Muscle of arm (tissue), 14 donors: Measurements from ENCODE around the gene PRMT3. TPM values are rescaled to one million over a fixed set of nuclear protein-coding genes. Genes with fewer than 3 reads are reported as not detected.
"Not testable (repeated sequence)": the region's sequence is repeated elsewhere in the genome, so short reads cannot be mapped to it uniquely, and the experiment has no call there.

Experiments used
- DNase-seq: peaks from one replicate; pipeline ENCODE4 v3.0.0-alpha.2; 2013
- long read RNA-seq, 11 donors: transcript quantifications; one replicate each; lab custom pipeline, GENCODE V29; 2026
- polyA plus RNA-seq, 12 donors: library from polyadenylated mRNA; unstranded; fragments of 120-200 nt; gene quantifications; one replicate each; pipeline ENCODE4 v1.2.1, GENCODE V29; 2013; ENCODE audit not compliant: insufficient read length in 12 of 12

PRMT3 gene
- polyA plus RNA-seq = 10 to 100 TPM in 10 of 12 donors, 1 to 10 TPM in 1, not detected in 1; 9.7 to 13.6 (median 11.6) TPM
- long read RNA-seq, donor 1, full-length matches to known transcripts = 1 of 1 reads
- long read RNA-seq, donor 1, partial matches to known transcripts = 0 of 1 reads
- long read RNA-seq, donor 1, other reads (novel, unspliced or antisense) = 0 of 1 reads
- long read RNA-seq, donor 2, full-length matches to known transcripts = 3 of 3 reads
- long read RNA-seq, donor 2, partial matches to known transcripts = 0 of 3 reads
- long read RNA-seq, donor 2, other reads (novel, unspliced or antisense) = 0 of 3 reads
- long read RNA-seq, donor 3, partial matches to known transcripts = 0 of 3 reads
- long read RNA-seq, donor 3, other reads (novel, unspliced or antisense) = 0 of 3 reads
- long read RNA-seq, donor 4 = 0 reads
- long read RNA-seq, donor 5 = 0 reads
- long read RNA-seq, donor 6, full-length matches to known transcripts = 4 of 4 reads
- long read RNA-seq, donor 6, partial matches to known transcripts = 0 of 4 reads
- long read RNA-seq, donor 6, other reads (novel, unspliced or antisense) = 0 of 4 reads
- long read RNA-seq, donor 7, full-length matches to known transcripts = 2 of 2 reads
- long read RNA-seq, donor 7, partial matches to known transcripts = 0 of 2 reads
- long read RNA-seq, donor 7, other reads (novel, unspliced or antisense) = 0 of 2 reads
- long read RNA-seq, donor 8, full-length matches to known transcripts = 3 of 3 reads
- long read RNA-seq, donor 8, partial matches to known transcripts = 0 of 3 reads
- long read RNA-seq, donor 8, other reads (novel, unspliced or antisense) = 0 of 3 reads
- long read RNA-seq, donor 9 = 0 reads
- long read RNA-seq, donor 10, partial matches to known transcripts = 0 of 3 reads
- long read RNA-seq, donor 10, other reads (novel, unspliced or antisense) = 0 of 3 reads
- long read RNA-seq, donor 11, full-length matches to known transcripts = 6 of 6 reads
- long read RNA-seq, donor 11, partial matches to known transcripts = 0 of 6 reads
- long read RNA-seq, donor 11, other reads (novel, unspliced or antisense) = 0 of 6 reads

- peak; percentile 97 for DNase-seq
These were observed at the start of gene PRMT3 for GRCh38 chr11:20387261-20388095. Gene PRMT3, plus strand, starts transcription at chr11:20387716. Its CDS starts 31 bp downstream, at chr11:20387747.

DNA sequence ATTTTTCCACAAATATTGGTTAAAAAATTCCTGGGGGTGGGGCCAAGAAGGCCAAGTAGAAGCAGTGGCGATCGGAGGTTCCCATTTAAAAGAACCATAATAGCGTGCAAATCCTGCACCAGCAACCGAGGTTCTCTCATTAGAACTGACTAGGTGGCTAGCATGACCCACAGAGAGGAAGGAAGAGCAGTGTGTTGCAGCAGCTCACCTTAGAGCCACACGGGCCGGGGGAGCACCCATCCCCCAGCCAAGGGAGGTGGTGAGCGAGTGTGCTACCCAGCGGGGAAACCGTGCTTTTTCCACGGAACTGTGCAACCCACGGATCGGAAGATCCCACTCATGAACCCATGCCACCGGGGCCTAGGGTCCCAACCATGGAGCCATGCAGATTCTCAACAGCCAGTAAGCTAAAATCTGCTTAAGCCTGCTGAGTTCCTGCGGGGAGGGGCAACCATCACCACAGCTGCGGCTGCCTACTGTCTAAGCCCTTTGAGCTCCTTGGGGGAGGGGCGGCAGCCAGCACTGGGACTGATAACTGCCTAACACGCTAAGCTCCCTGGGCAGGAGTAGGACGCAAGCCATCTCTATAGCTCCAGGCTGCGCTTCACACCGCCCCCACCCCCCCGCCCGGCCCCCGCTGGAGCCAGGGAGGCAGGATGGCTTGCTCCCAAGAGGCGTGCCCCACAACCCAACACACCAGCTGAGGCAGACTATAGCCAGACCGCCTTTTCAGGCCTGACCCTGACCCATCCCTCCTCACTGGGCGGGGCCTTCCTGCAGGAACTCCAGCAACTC, 45.0 kb upstream of the PRMT3 start:
- no peak for DNase-seq

DNA sequence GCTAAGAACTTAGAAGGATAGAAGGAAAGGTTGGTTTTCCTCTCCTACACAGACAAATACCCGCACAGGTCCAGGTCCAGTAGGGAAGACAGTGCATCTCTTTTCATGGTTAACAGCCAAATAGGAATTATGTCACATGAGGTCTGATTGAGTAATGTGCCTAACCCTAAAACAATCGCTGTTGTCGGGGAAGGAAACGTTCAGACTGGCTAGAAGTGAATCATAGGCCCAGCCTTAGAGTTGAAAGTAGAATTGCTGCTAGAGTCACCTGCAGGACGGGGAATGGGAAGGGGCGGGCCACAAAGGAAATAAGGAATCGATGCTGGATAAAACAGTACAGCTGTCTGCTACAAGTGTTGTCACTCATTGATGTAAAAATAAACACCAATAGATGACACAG, 36.4 kb upstream of the PRMT3 start:
- DNase-seq = no peak

- DNase-seq = no peak
These were observed 35.7 kb upstream of the PRMT3 start for GRCh38 chr11:20351751-20352262.

DNA sequence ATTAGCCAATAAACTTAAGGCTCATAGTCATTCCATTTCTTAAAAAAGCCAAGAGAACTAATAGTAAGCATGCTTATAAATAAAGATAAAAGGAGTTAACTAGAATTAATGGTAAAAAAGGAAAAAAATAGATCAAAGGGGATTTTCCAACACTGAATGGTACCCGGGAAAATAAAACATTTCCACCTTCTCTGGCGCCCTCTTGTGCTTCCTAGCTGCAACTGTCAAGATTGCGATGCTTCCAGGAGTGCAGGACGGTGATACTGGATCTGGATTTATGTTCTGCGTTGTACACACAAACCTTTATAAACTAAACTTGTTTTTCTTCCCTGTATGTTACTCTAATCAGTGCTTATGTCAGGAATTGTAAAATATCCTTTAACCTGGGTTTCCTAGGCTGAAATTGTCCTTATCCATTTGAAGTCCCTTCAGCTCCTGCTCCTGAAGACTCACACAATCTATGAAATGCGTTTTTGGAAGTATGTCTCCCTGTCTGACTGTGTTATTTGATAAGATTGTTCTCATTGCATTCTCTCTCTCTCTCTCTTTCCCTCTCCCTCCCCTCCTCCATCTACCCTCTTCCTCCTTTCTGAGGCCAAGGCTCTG, 33.6 kb upstream of the PRMT3 start:
- no peak for DNase-seq

DNA sequence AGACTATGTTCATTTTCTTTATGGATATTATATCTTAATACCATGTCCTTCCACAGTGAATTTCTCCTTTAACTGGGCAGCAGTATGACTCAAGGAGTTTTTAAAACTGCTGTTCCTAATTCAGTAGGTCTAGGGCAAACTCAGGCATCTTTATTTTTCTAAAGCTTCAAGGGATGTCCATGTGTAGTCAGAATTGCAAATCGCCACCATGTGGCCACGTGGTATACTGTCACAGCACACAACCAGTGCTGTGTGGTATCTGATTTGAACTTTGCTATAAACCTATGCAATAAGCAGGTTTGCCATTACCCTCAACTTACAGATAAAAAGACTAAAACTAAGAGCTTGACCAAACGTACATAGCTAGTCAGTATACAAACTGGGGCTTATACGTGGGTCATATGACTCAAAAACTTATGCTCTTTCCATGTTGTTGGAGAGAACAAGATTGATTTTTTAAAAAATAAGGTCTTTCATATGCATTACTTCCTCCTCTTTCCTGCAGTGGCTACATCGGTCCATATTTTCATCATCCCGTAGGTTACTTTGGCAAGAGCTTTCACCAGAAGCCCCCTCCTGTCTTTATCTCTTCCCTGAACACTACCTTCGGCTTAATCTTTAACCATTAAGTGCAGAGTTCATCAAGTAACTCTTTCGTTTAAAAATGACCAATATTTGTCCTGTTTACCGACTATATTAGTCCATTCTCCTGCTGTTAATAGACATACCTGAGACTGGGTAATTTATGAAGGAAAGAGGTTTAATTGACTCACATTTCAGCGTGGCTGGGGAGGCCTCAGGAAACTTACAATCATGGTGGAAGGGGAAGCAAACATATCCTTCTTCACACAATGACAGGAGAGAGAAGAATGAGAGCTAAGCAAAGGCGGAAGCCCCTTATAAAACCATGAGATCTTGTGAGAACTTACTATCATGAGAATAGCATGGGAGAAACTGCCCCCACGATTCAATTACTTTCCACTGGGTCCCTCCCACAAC, 32.0 kb upstream of the PRMT3 start:
- DNase-seq = no peak

DNA sequence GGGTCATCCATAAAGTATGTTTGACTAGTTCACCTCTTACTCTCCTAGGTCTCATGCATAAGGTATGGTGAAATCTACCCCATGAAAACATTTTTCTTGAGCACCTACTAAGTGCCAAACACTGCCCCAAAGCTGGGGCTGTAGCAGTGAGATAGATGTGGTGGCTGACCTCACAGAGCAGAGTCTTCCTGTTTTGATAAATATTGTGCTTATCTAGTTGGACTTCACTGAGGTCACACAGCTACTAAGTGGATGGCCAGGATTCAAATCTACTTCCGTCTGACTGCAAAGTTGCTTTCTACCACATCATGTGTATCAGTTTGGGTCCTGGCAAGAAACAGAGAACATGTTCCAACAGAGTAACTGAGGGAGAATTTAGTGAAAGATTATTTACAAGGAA, 30.4 kb upstream of the PRMT3 start:
- no peak for DNase-seq

GRCh38 chr11:20360650-20361049, 26.9 kb upstream of the PRMT3 start:
- no peak for DNase-seq

GRCh38 chr11:20362481-20362880, 25.0 kb upstream of the PRMT3 start:
- no peak for DNase-seq

GRCh38 chr11:20363149-20363499, 24.4 kb upstream of the PRMT3 start:
- DNase-seq = no peak

DNA sequence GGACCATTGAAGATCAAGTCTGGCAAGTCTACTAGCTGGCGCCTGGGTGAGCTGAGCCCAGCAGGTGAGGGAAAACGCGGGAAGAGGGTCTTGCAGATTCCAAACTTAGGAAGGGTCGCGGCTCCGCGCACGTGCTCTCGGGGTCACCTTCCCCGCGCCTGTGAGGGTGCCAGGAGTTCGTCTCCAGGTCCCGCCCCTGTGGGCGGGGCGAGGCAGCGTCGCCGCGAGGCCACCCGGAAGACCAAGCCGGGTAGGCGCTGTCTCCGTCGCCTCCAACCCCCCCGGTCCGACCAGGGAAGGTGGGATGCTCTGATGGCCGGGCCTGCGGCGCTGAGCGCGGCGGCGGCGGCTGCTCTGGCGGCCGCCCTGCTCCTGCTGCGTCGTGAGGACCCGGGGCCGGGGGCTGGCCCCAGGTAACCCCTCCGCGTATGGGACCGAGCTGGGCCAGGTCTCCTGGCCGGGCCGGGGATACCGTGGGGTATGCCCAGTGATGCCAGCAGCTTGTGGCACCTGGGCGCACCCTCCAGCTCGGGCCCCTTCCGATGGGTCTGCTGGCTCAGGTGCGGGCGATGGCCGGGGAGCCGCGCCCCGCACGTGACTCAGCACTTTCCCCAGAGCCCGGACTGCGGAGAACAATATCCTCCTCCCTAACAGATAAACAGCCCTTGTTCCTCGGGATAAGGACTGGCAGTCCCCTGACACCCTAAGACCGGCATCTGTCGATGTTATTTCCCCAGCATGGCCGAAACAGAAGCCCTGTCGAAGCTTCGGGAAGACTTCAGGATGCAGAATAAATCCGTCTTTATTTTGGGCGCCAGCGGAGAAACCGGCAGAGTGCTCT, 23.8 kb upstream of the PRMT3 start, which contains the start of gene HTATIP2:
HTATIP2 (plus strand) TSS at position 215 of the 841 bp plus-strand sequence; CDS start at position 739, 524 bp downstream.
- no peak for DNase-seq

GRCh38 chr11:20364341-20364792, 23.1 kb upstream of the PRMT3 start:
- DNase-seq = no peak

GRCh38 chr11:20365465-20365864, 22.1 kb upstream of the PRMT3 start:
- DNase-seq = not testable (repeated sequence)

DNA sequence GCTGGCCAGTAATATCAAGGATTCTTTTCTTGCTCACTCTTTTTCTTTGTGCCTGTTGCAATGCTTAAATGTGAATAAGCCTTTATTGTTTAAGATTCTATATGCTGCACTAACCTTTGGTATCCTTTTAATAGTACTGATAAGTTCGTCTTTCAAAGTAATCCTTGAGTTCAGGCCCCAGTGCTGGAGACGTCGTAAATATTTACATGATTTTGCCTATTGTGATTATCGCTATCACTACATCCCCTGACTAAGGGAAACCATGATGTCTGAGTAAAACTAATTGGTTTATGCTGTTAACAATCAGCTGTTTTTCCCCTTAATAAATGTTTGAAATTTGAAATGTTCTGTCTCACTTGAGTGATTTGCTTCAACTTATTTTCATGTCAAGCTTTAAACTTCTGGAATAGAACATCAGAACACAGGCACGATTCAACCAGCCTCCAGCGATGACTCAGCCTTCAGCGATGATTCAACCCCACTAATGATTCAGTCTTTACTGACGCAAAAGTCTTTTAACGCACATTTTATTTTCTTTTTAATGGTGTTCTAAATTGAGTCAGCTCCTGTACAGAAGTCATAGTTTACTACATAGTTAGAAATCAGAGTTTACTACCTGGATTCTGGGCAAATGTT, 20.1 kb upstream of the PRMT3 start:
- no peak for DNase-seq

GRCh38 chr11:20368438-20368837, 19.1 kb upstream of the PRMT3 start:
- no peak for DNase-seq

DNA sequence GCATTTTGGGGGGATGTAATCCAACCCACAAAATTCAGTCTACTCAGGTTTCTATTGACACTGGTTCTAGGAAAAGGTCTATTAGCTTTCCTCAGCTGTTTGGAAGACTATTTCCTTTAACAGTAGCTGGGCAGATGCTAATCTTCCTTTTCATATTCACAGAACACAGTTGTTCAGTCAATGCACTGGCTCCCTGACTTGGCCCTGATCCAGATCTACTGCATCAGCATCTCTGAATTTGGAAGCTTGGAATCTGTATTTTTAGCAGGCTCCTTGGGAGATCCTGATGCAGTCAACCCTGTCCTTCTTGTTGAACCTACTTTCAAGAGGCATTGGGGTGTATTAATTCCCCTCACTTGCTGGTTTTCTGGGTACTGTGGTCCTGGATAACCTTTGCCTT, 17.7 kb upstream of the PRMT3 start:
- DNase-seq = no peak

- DNase-seq = no peak
These were observed 15.4 kb upstream of the PRMT3 start for GRCh38 chr11:20372081-20372626.
